HEK293T (cell line): Measurements from ENCODE around the gene CLEC2A.

Source experiments
- BHLHE40 ChIP-seq: fragments of 450-650 bp; IDR thresholded peaks from 2 replicates; pipeline ENCODE4 v1.6.1; 2016; ENCODE audit warnings: mild to moderate bottlenecking, moderate library complexity, borderline replicate concordance
- HDGF ChIP-seq: fragments of 450-650 bp; IDR thresholded peaks from 2 replicates; pipeline ENCODE4 v1.6.1; 2017; ENCODE audit warnings: antibody characterized with exemption, borderline replicate concordance
- L3MBTL2 ChIP-seq: fragments of 450-650 bp; conservative IDR thresholded peaks from 2 replicates; pipeline ENCODE4 v1.6.1; 2016; ENCODE audit warnings: mild to moderate bottlenecking
- PKNOX1 ChIP-seq: fragments of 450-650 bp; IDR thresholded peaks from 2 replicates; pipeline ENCODE4 v1.6.1; 2016
- ZNF384 ChIP-seq: fragments of 450-650 bp; IDR thresholded peaks from 2 replicates; pipeline ENCODE4 v1.6.1; 2016

GRCh38 chr12:9944391-9944790 lies 12.2 kb upstream of the CLEC2A start:
- TF ChIP-seq PKNOX1: no peak
- TF ChIP-seq HDGF: no peak
- no peak for TF ChIP-seq L3MBTL2
- TF ChIP-seq BHLHE40: no peak
- no peak for TF ChIP-seq ZNF384
